K562 (cell line): Measurements from ENCODE around the gene SERPINA10. TPM values are rescaled to one million over a fixed set of nuclear protein-coding genes. Genes with fewer than 3 reads are reported as not detected.

Source experiments
- ATAC-seq: fragments of 200-7000 bp; cut with Tn5 transposase; 3 replicates; pipeline ENCODE4 v1.9.1; 2020; ENCODE audit warnings: moderate library complexity
- BruUV-seq: library from RNA; stranded (reverse); fragments of 400-500 nt; replicated peaks from 2 replicates; lab custom pipeline; 2021; lab: Mats Ljungman, UMichigan
- CTCF ChIA-PET: fragments of 300-600 bp; formaldehyde crosslinking; extraction: SDS; loops from one replicate; lab custom pipeline; 2021; ENCODE audit warnings: low intra/inter-chr PET ratio; lab: Yijun Ruan, JAX
- POLR2A ChIA-PET: fragments of 300-600, 350-650 bp; sonication (Branson Sonifier 250); formaldehyde crosslinking; extraction: SDS; loops from one replicate; lab custom pipeline; 2021; ENCODE audit warnings: antibody characterized with exemption, inconsistent platforms; lab: Yijun Ruan, JAX
- DNase-seq, 4 experiments: peaks; one replicate each; pipeline versions ENCODE4 v3.0.0 to v3.0.0-alpha.2; 2011 to 2018; ENCODE audit warnings: low spot score in 3 of 4, mixed read lengths in 3 of 4; ENCODE audit errors: extremely low read depth in 1 of 4
- FAIRE-seq: peaks from 2 replicates; lab custom pipeline; 2011; peaks lifted over from hg19 to GRCh38; lab: Jason Lieb, UNC
- H2AFZ ChIP-seq: 2 replicates; pipeline ENCODE4 v1.6.0; 2011; ENCODE audit warnings: low read depth, low read length, control low read depth, inconsistent platforms
- H3K27ac ChIP-seq: fragments of 200-600 bp; 3 replicates; pipeline ENCODE4 v1.8.0; 2011; ENCODE audit warnings: low read depth, mild to moderate bottlenecking, control low read depth, inconsistent platforms, low read length, moderate library complexity, mixed read lengths; ENCODE audit errors: extremely low read depth
- H3K27me3 ChIP-seq, 2 experiments: fragments of 300-600 bp in 1 of 2; 2 replicates in 1 of 2; 3 replicates in 1 of 2; pipeline versions ENCODE4 v1.6.0 to v1.8.0; 2011; ENCODE audit warnings: inconsistent platforms in 2 of 2, low read length in 2 of 2, mild to moderate bottlenecking in 1 of 2, mixed read lengths in 1 of 2, moderate library complexity in 1 of 2; ENCODE audit not compliant: control insufficient read depth in 2 of 2, insufficient read depth in 2 of 2
- H3K36me3 ChIP-seq: fragments of 300-600 bp; 3 replicates; pipeline ENCODE4 v1.8.0; 2011; ENCODE audit warnings: mild to moderate bottlenecking, low read length, inconsistent platforms; ENCODE audit not compliant: control insufficient read depth, insufficient read depth
- H3K4me1 ChIP-seq, 2 experiments: fragments of 200-600 bp in 1 of 2; replicated peaks in 1 of 2; 2 replicates in 1 of 2; 3 replicates in 1 of 2; pipeline versions ENCODE4 v1.5.1 to v1.8.0; 2011; ENCODE audit warnings: inconsistent platforms in 2 of 2, low read length in 2 of 2, mild to moderate bottlenecking in 1 of 2, mixed read lengths in 1 of 2, moderate library complexity in 1 of 2; ENCODE audit not compliant: control insufficient read depth in 2 of 2, insufficient read depth in 2 of 2
- H3K4me2 ChIP-seq: 2 replicates; pipeline ENCODE4 v1.6.1; 2011; ENCODE audit warnings: low read length, control low read depth, inconsistent platforms, mixed read lengths; ENCODE audit not compliant: insufficient read depth
- H3K4me3 ChIP-seq: fragments of 200-600 bp; sonication (generic), shearing (Covaris generic); 2 replicates; pipeline ENCODE4 v1.5.1; 2016; ENCODE audit warnings: control low read depth, inconsistent platforms
- H3K79me2 ChIP-seq: fragments of 200-600 bp; 3 replicates; pipeline ENCODE4 v1.8.0; 2011; ENCODE audit warnings: low read length, inconsistent platforms; ENCODE audit not compliant: control insufficient read depth, insufficient read depth
- H3K9ac ChIP-seq, 2 experiments: 2 replicates each; pipeline versions ENCODE4 v1.6.0 to v1.6.1; 2011; ENCODE audit warnings: low read depth in 2 of 2, low read length in 2 of 2, control low read depth in 1 of 2, inconsistent platforms in 1 of 2, mild to moderate bottlenecking in 1 of 2, mixed read lengths in 1 of 2; ENCODE audit not compliant: insufficient read depth in 1 of 2
- H3K9me1 ChIP-seq: one replicate; pipeline ENCODE4 v1.6.0; 2011; ENCODE audit warnings: inconsistent platforms, mild to moderate bottlenecking, low read length, moderate library complexity; ENCODE audit not compliant: control insufficient read depth, insufficient read depth
- H3K9me3 ChIP-seq: replicated peaks from 2 replicates; pipeline ENCODE4 v1.5.1; 2011; ENCODE audit warnings: low read depth, low read length, inconsistent platforms; ENCODE audit not compliant: control insufficient read depth, insufficient read depth
- H4K20me1 ChIP-seq: replicated peaks from 2 replicates; pipeline ENCODE4 v1.6.1; 2011; ENCODE audit warnings: low read length, inconsistent platforms, mixed read lengths; ENCODE audit not compliant: control insufficient read depth, insufficient read depth
- RBM17 ChIP-seq: fragments of 200-400 bp; formaldehyde crosslinking; IDR thresholded peaks from 2 replicates; pipeline ENCODE4 v1.6.1; 2017; ENCODE audit warnings: low read depth, mild to moderate bottlenecking, low read length, borderline replicate concordance
- RCOR1 ChIP-seq, 2 experiments: IDR thresholded peaks; 2 replicates each; pipeline ENCODE4 v1.6.1; 2012; ENCODE audit warnings: low read depth in 2 of 2, low read length in 2 of 2, borderline replicate concordance in 1 of 2, improper control_type of control experiment in 1 of 2
- ZNF12 ChIP-seq: sonication (generic); formaldehyde crosslinking; IDR thresholded peaks from 2 replicates; pipeline ENCODE4 v1.4.0; 2020; ENCODE audit warnings: mild to moderate bottlenecking, missing genetic modification reagents
- ZNF77 ChIP-seq: fragments of 250-450 bp; sonication (Bioruptor Pico); IDR thresholded peaks from 2 replicates; pipeline ENCODE4 v1.5.0; 2020
- WGBS: fragments of 100-300 bp; shearing (Covaris generic); methylation state at CpG from one replicate; pipeline ENCODE4 v1.1.6; 2016; ENCODE audit warnings: low coverage, mixed read lengths; ENCODE audit not compliant: insufficient coverage; ENCODE audit errors: missing lambda C conversion rate; 5-methylcytosine and 5-hydroxymethylcytosine counted together
- in situ Hi-C: fragments of 300-500 bp; cut with MboI; formaldehyde crosslinking; loops from 4 replicates; pipeline ENCODE4 v1.15.0; 2018; ENCODE audit warnings: inconsistent platforms, mixed read lengths
- intact Hi-C: fragments of 100-400 bp; cut with micrococcal nuclease; formaldehyde crosslinking; loops from 2 replicates; pipeline ENCODE4 v1.14.2; 2022
- polyA plus RNA-seq, 8 experiments: library from polyadenylated mRNA; depleted of rRNA in 4 of 8; stranded (reverse) in 5 of 8; unstranded in 3 of 8; fragments of >200 nt; fragmentation: Nextera tagmentation in 2 of 8; fragmentation: Illumina TruSeq in 1 of 8; extraction: Ambion mirVana in 2 of 8; extraction: Trizol in 1 of 8; gene quantifications; 2 replicates each; pipeline versions ENCODE4 v1.2.1 to v1.2.3, GENCODE V29; 2011 to 2014; ENCODE audit warnings: inconsistent platforms in 1 of 8, missing spikeins in 1 of 8
- total RNA-seq, 7 experiments: library from RNA; depleted of rRNA in 6 of 7; stranded (reverse); fragments of >200 nt in 6 of 7; fragmentation: Illumina TruSeq in 2 of 7; extraction: Trizol in 2 of 7; gene quantifications; 2 replicates each; pipeline versions ENCODE4 v1.2.1 to v1.2.3, GENCODE V29; 2011 to 2021; ENCODE audit warnings: low replicate concordance in 1 of 7
- TF ChIP-seq, protein P1 (sequence below): sonication (generic); formaldehyde crosslinking; IDR thresholded peaks from 2 replicates; pipeline ENCODE4 v1.8.0; 2022; ENCODE audit warnings: mild to moderate bottlenecking, missing genetic modification reagents
- TF ChIP-seq, protein P2 (sequence below): sonication (generic); formaldehyde crosslinking; IDR thresholded peaks from 2 replicates; pipeline ENCODE4 v1.8.1; 2022; ENCODE audit warnings: missing genetic modification reagents
- TF ChIP-seq, protein P3 (sequence below), 2 experiments: fragments of 450-650 bp in 1 of 2; sonication (generic) in 1 of 2; formaldehyde crosslinking in 1 of 2; IDR thresholded peaks; 2 replicates each; pipeline versions ENCODE4 v1.7.1 to v1.9.0; 2016 to 2022; ENCODE audit warnings: inconsistent platforms in 1 of 2, mild to moderate bottlenecking in 1 of 2, missing genetic modification reagents in 1 of 2
- TF ChIP-seq, protein P4 (sequence below): IDR thresholded peaks from 2 replicates; pipeline ENCODE4 v1.6.1; 2016; ENCODE audit warnings: missing genetic modification characterization, missing compliant biosample characterization

Gene SERPINA10
- total and polyA plus RNA-seq, 9 of the 15 experiments (the other 6 are each of a cell fraction or from before 2014, with no cell fraction given): not detected

DNA sequence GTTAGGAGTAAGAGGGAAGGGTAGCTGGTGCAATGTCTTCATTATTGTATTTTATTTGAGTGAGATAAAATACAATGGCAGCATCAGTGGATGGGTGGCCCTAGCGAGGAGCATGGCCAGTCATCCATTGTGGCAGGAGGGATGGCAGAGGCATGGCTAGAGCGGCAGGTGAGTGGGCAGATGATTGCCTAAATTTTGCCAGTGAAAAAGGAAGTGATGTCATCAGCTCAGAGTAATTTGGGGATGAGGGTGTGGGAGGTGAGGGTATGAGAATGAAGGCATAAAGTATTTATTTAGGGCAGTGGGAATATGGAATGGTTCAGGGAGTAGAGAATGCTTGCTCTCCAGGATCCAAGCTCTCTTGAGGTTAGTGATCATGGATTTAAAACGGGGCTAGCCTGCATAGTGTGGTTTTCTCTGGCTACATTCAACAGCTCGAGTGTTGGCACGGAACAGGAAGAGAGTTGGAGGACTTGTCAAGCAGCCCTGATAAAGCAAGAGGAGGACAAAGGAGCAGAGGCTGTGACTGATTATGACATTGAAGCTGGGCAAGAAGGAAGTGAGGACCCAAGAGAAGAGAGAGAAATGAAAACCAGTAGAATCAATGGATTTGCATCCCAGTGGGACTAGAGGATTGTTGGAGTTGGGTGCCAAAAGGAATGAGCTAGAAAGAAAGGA, 48.7 kb upstream of the SERPINA10 start:
- ATAC-seq (no peak), FAIRE-seq (no peak), DNase-seq (no peak)
- in situ Hi-C loops: no loop called here
- no peaks in the 10 kb centered on the region for H3K36me3 ChIP-seq
- H3K27ac ChIP-seq: no peak overlapping the region
- no TSS peak for BruUV-seq
- ChIA-PET CTCF (no interaction called here), POLR2A (interaction anchor here (0.7 kb wide), 1 partner anchor 22 kb away, joined by 3 read pairs; no protein-coding TSS in a partner anchor)
- H3K79me2 ChIP-seq: no peaks in the 10 kb centered on the region
- 0% methylated on average over 5 of the region's 5 CpGs for WGBS
- no peaks in the 10 kb centered on the region for H3K9me1 ChIP-seq
- H3K27me3 ChIP-seq: no peaks in the 10 kb centered on the region
- no peaks in the 10 kb centered on the region for H4K20me1 ChIP-seq
- intact Hi-C loops: no loop called here
- no peak overlapping the region for H3K4me3 ChIP-seq
- no peaks in the 10 kb centered on the region for H3K9me3 ChIP-seq
- no peaks in the 10 kb centered on the region for H3K4me1 ChIP-seq
- no peak overlapping the region for H3K9ac ChIP-seq
- no peak overlapping the region for H3K4me2 ChIP-seq
- H2AFZ ChIP-seq: no peak overlapping the region
- TF ChIP-seq, protein P1, sequence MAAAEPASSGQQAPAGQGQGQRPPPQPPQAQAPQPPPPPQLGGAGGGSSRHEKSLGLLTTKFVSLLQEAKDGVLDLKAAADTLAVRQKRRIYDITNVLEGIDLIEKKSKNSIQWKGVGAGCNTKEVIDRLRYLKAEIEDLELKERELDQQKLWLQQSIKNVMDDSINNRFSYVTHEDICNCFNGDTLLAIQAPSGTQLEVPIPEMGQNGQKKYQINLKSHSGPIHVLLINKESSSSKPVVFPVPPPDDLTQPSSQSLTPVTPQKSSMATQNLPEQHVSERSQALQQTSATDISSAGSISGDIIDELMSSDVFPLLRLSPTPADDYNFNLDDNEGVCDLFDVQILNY (CRISPR knock-in tag): no peak
- TF ChIP-seq ZNF12 (CRISPR knock-in tag) (no peak), RCOR1 (IDR thresholded peaks at IDR 0.05; ENCODE audit: borderline replicate concordance in 1 of 2, low read depth in 2 of 2, low read length in 2 of 2) (no peak), RBM17 (no peak), ZNF77 (CRISPR knock-in tag) (no peak)
- TF ChIP-seq, protein P2, sequence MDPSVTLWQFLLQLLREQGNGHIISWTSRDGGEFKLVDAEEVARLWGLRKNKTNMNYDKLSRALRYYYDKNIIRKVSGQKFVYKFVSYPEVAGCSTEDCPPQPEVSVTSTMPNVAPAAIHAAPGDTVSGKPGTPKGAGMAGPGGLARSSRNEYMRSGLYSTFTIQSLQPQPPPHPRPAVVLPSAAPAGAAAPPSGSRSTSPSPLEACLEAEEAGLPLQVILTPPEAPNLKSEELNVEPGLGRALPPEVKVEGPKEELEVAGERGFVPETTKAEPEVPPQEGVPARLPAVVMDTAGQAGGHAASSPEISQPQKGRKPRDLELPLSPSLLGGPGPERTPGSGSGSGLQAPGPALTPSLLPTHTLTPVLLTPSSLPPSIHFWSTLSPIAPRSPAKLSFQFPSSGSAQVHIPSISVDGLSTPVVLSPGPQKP: no peak
- TF ChIP-seq, protein P3, sequence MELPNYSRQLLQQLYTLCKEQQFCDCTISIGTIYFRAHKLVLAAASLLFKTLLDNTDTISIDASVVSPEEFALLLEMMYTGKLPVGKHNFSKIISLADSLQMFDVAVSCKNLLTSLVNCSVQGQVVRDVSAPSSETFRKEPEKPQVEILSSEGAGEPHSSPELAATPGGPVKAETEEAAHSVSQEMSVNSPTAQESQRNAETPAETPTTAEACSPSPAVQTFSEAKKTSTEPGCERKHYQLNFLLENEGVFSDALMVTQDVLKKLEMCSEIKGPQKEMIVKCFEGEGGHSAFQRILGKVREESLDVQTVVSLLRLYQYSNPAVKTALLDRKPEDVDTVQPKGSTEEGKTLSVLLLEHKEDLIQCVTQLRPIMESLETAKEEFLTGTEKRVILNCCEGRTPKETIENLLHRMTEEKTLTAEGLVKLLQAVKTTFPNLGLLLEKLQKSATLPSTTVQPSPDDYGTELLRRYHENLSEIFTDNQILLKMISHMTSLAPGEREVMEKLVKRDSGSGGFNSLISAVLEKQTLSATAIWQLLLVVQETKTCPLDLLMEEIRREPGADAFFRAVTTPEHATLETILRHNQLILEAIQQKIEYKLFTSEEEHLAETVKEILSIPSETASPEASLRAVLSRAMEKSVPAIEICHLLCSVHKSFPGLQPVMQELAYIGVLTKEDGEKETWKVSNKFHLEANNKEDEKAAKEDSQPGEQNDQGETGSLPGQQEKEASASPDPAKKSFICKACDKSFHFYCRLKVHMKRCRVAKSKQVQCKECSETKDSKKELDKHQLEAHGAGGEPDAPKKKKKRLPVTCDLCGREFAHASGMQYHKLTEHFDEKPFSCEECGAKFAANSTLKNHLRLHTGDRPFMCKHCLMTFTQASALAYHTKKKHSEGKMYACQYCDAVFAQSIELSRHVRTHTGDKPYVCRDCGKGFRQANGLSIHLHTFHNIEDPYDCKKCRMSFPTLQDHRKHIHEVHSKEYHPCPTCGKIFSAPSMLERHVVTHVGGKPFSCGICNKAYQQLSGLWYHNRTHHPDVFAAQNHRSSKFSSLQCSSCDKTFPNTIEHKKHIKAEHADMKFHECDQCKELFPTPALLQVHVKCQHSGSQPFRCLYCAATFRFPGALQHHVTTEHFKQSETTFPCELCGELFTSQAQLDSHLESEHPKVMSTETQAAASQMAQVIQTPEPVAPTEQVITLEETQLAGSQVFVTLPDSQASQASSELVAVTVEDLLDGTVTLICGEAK (IDR thresholded peaks at IDR 0.05): no peak
- TF ChIP-seq, protein P3 (CRISPR knock-in tag; IDR thresholded peaks at IDR 0.05): no peak
- TF ChIP-seq, protein P4, sequence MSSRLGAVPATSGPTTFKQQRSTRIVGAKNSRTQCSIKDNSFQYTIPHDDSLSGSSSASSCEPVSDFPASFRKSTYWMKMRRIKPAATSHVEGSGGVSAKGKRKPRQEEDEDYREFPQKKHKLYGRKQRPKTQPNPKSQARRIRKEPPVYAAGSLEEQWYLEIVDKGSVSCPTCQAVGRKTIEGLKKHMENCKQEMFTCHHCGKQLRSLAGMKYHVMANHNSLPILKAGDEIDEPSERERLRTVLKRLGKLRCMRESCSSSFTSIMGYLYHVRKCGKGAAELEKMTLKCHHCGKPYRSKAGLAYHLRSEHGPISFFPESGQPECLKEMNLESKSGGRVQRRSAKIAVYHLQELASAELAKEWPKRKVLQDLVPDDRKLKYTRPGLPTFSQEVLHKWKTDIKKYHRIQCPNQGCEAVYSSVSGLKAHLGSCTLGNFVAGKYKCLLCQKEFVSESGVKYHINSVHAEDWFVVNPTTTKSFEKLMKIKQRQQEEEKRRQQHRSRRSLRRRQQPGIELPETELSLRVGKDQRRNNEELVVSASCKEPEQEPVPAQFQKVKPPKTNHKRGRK (tag): no peak
